HG03097 (cell line): ENCODE data around the gene KIAA0232.
A peak's percentile ranks its signal among the peaks of the same experiment; 100 is the strongest.
"Not testable (repeated sequence)": the region's sequence is repeated elsewhere in the genome, so short reads cannot be mapped to it uniquely, and the experiment has no call there.

Experiments
- ATAC-seq: cut with Tn5 transposase; IDR thresholded peaks from one replicate; pipeline ENCODE4 v1.9.1; 2021; ENCODE audit not compliant: unreplicated experiment, low FRiP score

KIAA0232 gene

DNA sequence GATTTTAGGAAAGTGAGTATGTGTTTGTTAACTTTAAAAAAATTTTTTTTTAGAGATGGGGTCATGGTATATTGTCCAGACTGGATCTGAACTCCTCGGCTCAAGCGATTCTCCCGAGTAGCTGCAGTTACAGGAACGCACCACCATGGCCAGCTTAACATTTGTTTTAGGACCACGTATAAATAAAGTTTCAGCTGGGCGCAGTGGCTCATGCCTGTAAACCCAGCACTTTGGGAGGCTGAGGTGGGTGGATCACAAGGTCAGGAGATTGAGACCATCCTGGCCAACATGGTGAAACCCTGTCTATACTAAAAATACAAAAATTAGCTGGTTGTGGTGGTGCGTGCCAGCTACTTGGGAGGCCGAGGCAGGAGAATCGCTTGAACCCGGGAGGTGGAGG lies 129.4 kb downstream of the KIAA0232 start:
- not testable (repeated sequence) for ATAC-seq

DNA sequence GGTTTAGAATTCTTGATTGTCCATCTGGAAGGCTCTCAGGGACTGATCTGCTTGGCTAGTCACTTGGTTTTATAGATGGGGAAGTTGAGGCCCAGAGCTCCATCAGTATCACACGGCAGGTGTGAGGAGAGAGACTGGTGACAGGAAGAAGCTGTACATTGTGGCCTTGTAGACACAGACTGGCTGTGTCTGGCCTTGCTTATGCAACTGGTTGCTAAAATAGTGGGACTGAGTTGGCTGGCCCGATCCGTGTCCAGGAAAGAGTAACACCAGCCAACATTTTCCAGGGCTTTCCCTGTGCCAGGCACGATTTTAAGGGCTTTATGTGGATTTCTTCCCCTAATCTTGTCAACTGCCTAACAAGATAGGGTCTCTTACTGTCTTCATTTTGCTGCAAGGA lies 129.9 kb downstream of the KIAA0232 start:
- no peak for ATAC-seq

DNA sequence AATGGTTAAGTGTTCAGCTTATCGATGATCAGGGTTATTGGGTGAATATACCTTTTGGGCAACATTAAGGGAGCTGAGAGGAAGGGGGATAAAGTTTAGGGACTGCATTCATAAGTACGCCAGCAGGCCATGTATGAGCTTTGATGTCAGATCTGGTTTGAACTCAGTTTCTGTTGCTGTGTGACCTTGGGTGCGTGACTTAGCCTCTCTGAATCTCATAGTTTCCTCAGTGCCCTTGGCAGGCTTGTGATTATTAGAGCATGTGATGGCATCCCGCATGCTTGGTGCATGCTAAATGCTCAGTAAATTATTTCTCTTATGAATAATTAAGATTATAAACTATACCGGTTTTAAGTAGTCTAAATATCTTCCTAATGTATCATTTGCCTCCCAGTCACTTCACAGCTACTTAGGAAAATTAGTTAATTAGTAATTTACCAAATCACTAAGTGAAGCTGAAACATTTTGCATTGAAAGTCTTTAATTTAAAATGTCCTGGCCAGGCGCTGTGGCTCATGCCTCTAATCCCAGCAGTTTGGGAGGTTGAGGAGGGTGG lies 130.9 kb downstream of the KIAA0232 start:
- no peak for ATAC-seq

DNA sequence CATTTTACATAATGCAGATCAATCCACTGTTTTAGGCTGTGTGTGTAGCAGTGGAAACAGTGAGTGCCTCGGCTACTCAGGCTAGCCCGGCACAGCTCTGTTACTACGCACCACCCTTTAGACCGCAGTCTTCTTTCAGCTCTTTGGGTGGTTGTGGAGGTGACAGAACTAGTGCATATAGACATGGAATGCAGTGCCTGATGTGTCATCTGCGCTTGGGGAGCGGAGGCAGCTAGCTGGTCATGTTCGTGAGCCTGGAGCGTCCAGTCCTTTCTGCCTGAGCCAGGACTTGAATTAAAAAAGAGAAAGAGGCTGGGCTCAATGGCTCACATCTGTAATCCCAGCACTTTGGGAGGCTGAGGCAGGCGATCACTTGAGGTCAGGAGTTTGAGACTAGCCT lies 131.9 kb downstream of the KIAA0232 start:
- no peak for ATAC-seq

DNA sequence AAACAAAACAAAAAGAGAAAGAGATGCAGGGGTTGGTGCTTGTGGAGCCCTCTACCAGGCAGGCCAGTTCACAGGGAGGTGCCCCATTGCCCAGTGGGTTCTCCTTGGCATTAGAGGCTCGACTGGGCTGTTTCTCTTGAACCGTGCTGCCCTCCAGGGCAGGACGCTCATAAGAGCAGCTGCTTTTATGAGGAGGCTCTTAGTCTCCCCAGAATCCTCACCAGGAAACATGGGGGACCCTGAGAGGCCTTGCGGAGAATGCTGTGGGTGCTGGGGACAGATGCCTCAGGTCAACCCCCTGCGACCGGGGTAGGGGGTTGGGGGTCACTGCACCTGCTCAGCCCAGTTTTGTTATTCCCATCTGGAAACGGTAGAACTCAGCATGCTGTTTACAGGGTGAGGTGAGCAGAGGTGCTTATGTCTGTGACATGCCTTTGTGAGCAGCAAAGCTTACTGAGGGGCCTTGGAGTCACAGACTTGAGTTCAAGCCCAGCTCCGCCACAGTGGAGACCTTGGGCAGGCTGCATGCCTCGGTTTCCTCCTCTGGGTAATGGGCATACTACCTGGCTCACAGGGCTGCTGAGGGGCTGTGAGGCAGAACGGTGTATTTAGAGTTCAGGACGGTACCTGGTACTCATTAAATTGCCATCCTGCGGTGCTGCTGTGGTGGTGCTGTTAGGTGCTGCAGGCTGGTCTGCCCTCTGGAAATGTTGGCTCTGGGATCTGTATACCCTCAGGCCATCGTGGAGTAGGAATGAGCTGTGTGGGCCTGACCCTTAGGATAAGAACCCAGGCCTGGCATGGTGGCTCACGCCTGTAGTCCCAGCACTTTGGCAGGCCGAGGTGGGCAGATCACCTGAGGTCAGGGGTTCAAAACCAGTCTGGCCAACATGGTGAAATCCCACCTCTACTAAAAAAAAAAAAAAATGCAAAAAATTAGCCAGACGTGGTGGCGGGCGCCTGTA lies 132.8 kb downstream of the KIAA0232 start:
- no peak for ATAC-seq

DNA sequence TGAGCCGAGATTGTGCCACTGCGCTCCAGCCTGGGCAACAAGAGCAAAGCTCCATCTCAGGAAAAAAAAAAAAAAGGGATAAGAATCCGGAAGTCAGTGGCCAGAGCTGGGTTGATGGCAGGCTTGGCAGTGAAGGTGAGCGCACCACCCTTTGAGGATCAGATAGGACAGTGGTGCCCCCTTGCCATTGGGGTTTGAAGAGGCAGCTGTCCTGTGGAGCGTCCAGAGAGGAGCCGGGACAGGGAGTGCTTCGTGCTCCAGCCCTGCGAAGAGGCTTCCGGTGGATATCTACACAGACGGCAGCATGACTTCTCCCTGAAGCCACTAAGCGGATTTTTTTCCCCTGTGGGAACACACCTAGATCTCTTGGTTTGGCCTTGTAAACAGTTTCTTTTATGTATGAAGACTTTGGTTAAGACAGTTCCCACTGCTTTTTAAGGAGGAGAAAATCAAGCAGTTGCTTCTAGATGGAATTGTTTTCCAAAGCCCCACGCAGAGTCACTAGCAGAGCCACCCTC lies 133.6 kb downstream of the KIAA0232 start:
- no peak for ATAC-seq

DNA sequence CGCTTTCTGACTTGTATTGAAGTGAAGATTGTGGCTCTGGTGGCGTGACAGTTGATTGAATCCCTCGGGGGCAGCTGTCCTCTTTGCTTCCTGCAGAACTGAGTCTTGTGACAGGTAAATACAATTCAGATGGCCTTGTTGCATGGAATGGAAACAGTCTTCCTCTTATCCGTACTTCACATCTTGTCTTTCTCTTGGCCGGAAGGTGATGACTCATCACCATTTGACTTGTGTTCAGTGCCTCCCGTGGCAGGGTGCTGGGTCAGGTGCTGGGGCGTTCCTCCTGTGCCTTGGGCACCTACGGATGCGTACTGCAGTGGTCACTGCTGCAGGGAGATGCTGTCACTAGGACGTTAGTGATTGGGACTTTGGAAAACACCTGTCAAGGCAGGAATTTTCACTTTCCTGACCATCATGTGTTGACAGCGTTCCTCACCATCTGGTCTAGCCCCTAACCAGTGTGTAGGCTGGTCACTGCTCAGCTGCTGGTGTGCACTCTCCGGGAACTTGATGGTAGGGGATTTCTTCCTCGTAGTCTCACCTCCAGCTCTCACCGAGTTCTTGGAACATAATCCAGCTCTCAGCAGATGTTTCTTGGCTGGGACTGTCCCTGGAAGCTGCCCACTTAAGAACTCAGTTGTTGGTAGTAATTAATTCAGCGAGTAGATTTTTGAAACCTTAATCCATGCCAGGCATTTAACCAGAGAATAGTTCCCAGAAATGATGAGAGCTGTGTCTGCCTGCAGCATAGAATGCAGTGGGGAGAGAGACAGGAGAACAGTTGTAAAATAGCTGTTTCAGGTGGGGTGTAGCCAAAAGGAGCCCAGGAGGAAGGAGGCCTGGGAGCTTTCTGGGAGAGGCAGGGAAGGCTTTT lies 134.3 kb downstream of the KIAA0232 start:
- no peak for ATAC-seq

DNA sequence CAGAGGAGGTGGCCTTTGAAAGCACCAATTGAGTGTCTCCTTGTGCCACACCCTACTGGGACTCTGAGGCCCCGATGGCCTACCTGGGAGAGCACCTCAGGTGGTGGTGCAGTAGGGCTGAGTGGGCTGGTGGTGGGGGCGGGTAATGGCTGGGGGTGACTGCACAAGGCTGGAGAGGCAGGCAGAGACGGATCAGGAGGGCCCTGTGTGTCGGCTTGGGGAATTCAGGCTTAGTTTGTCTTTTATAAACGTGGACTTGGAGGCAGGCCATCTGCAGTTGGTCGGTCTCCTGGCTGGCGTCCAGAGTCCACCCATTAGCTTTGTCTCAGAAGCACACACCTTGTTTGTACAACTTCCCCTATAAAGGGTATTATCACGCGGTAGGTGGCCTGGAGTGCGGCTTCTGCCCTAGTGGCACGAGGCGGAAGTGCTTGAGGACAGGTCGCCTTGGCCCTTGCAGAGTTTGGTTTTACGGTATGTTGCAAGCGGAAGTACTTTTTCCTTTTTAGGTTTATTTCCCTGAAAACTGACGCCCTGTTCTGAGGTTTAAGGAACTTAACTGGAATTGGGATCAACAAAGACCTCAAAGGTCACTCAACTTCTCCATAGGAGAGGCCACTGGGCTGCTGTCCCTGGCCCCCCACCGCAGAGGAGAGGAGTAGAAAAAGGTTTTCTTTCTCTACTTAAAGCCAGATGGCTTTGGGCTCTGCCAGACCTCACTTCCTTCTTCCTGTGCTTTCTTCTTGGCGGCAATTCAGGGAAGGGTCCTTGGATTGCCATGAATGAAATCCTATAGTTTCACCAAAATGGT lies 135.1 kb downstream of the KIAA0232 start:
- ATAC-seq: peak; percentile 68

DNA sequence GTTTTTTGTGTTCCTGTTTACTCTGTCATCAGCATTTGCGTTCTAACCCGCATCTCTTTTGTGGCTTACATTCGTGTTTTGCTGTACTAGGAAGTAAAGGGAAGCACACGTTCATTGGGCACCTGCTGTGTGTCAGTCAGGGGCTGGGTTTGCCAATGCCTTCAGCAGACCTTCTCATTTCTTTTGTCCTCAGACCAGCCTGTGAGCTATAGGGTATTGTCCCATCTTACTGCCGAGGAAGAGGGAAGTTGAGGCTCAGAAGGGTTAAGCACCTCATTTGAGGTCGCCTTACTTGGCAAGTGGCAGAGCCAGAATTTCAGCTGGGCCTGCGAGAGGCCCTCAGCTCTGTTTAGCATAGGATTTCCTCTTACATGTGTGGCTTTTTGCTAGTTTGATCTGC lies 135.8 kb downstream of the KIAA0232 start:
- no peak for ATAC-seq

DNA sequence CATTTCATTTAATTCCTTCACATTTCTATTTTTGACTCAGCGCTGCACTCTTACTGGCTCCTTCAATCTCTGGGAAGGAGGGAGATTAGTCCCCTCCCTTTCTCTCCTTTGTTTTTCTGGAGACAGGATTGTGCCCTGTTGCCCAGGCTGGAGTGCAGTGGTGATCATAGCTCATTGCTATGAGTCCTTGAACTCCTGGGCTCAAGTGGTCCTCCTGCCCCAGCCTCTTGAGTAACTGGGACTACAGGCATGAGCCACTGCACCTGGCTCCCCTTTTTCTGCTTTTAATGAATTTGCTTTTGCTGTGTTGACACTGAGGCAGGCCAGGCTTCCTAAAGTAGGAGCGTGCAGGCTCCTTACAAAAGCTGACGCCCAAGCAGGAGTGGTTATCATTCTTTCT lies 137.6 kb downstream of the KIAA0232 start:
- no peak for ATAC-seq

DNA sequence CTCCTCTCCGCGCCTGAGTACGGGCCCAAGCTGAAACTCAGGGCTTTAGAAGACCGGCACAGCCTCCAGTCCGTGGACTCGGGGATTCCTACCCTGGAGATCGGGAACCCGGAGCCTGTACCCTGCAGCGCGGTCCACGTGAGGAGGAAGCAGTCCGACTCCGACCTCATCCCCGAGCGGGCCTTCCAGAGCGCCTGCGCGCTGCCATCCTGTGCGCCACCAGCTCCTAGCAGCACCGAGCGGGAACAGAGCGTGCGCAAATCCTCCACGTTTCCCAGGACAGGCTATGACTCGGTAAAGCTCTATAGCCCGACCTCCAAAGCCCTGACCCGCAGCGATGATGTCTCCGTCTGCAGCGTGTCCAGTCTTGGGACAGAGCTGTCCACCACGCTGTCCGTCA lies 141.0 kb downstream of the KIAA0232 start:
- no peak for ATAC-seq

DNA sequence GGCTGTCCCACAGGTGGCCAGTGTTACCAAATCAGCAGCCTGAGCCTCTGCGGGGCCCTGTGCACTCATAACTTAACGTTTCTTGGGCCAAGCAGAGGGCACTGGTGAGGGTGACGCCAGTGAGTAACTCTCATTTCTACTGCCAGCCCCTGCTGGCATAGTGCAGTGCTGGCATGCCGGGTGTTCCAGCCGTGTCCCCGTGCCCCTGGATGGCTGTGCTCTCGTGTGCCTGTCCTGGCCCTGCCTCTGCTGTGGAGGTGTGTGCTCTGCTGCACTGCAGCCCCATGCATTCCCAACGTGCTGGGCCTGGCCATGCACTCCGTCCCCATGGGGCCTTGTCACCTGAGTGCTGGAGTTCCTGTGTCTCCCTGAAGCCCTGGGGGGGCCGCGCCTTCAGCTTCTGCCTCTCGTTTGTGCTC lies 141.8 kb downstream of the KIAA0232 start:
- ATAC-seq: no peak

DNA sequence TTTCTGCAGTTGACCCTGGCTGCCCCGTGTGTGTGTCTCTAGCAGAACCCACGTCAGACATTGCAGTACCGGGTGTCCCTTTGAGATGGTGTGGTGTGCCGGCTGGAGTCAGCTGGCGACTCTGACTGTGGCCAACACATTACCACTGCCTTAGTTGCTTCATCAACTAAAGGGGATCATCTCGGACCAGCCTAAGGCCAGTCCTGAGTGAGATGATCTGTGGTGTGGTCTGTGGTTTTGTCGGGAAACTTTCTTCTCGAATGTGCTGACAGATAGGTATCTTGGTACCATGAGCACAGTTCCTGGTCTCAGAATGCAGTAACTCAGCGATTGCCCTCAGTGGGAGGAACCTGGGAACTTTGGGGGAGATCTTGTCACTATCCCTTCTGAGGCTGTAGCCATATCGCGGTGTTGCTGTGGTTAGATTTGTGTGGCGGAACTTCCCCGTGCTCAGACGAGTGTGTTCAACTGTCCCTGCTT lies 142.9 kb downstream of the KIAA0232 start:
- no peak for ATAC-seq

DNA sequence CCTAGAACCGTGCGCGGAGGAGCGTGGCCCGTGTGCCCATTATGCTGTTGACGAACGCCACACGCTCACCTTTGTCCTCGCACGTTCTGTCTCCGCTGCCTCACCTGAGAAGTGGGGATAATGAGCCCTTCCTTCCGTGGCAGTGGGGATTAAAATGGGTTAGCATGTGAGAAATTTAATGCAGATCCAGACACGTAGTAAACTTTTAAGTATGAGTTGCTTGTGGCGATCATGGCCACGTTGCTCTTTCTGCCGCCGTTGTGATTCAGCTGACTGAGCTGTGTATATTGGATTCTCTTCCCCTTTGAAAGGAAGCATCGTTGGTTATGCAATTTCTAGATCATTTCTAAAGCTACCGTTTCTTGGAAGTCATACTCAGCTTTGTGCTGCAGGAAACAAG lies 143.6 kb downstream of the KIAA0232 start:
- no peak for ATAC-seq

DNA sequence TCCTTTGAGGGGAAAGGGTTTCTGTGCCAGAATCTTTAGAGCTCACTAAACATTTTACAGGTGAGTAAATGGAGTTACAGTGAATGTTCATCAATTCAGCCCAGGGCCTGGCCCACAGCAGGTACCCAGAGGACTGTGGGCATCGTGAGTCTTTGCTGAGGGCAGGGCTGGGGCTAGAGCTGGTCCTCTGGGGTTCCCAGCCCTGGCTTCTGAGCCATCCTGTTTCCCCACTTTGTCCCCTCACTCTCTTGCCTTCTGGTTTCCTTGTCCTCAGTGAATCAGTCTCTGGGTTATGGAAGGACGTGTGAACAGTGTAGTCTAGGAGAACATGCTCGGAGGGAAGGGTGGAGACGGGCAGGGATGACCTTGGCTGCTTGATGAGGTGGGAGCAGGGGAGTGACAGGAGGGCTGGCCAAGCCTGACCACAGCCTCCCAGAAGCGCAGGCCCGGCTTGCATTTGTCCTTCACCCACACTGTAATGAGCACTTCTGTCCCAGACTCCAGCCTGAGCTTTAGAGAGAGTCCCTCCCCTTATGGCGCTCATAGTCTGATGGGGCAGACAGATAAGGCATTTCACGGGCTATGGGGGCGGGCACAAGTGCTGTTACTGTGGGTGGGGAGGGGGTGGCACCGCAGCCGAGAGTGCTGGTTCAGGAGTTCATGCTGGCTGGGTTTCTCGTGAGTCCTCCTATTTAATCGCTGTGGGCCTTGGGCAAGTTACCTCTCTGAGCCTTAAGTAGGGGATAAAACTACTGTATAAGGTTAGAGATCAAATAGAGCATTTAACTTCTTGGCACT lies 144.4 kb downstream of the KIAA0232 start:
- ATAC-seq: no peak

DNA sequence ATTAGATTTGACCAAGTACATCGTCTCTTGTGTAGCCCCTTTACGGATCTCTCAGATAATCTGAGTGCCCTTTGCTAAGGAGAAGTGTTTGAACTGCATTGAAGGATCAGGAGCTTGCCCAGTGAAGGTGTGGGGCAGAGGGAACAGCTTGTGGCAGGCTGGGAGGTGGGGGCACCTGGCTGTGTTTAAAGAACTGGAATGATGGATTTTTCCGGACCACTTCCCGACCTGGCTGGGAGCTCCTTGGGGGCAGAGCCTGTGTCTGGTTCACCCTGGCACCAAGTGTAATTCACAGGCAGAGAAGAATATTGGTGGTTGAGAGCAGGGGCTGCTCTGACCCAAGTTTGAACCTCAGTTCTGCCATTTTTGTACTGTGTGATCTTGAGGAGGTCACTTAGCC lies 145.6 kb downstream of the KIAA0232 start:
- no peak for ATAC-seq

DNA sequence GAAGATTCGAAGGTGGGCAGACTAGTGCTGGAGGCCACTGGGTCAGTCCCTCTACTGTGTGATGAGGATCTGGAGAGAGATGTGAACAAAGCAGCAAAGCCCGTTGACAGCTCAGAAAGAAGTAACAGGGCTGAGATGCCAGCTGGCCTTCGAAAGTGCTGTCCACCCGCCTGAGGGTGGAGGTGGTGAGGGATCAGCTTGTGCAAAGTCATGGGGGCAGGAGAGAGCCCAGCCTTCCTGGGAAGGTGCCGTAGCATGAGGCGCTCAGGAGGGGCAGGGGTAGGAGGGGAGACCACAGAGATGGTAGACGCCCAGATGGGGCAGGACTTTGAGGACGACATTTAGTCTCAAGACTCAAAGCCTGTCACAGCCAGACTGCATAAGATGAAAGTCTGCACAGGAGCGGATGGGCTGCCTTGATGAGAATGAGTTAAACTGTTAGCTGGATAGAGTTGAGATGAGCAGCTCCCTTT lies 146.8 kb downstream of the KIAA0232 start:
- no peak for ATAC-seq

DNA sequence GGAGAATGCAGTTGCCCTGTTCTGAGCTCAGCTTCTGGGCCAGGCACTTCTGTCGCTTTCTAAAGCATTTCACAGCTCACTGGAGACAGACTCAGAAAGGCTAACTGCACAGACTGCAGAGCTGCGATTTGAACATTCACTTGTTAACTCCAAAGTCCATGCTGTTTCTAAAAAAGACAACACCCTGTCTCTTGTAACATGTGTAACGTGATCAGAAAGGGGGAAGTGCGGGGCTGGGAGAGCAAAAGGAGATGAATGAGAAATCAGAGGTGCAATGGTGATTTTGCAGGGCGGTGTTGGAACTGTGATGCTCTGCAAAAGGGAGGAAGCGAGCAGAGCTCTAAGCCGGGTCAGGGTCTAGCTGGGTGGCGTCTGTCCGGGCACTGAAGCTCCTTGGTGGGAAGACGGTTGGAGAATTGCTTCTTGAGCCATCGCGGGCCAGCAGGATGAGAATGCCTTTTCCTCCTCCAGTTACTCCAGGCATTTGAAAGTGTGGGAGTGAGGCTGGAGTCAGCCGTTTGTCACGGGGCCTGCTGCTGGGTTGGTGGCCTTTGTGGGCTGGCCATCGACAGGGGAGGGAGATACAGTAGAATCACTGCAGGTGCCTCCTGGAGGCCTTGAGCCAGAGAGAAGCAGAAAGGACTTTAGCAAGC lies 147.4 kb downstream of the KIAA0232 start:
- no peak for ATAC-seq

DNA sequence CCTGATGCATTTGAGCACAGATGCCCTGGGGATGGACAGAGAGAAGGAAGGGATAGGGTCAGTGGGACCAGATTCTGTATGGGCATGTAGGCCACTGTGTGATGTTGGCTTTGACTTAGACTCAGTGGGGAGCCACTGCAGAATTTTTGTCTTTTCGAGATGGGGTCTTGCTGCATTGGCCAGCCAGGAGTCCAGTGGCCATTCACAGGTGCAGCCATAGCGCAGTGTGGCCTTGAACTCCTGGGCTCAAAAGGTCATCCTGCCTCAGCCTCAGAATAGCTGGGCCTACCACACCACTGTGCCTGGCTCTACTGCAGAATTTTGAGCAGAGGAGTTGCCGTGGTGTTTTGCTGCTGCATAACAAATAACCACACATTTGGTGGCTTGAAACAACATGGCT lies 149.9 kb downstream of the KIAA0232 start:
- ATAC-seq: no peak
